Right renal cortex interstitium (tissue), 3 donors: ENCODE measurements around the gene PSMG4. TPM values are rescaled to one million over a fixed set of nuclear protein-coding genes. Genes with fewer than 3 reads are reported as not detected.

ENCODE experiments used
- DNase-seq, 3 donors: peaks; one replicate each; pipeline ENCODE4 v3.0.0-alpha.2; 2013; ENCODE audit warnings: low read depth in 3 of 3, low spot score in 2 of 3
- polyA plus RNA-seq, 3 donors: library from polyadenylated mRNA; unstranded; fragments of 120-200 nt; gene quantifications; one replicate each; pipeline ENCODE4 v1.2.1, GENCODE V29; 2013; ENCODE audit not compliant: insufficient read length in 3 of 3

PSMG4 gene
- polyA plus RNA-seq, 3 donors, result 14.7 to 19.0 (median 16.3) TPM

DNA sequence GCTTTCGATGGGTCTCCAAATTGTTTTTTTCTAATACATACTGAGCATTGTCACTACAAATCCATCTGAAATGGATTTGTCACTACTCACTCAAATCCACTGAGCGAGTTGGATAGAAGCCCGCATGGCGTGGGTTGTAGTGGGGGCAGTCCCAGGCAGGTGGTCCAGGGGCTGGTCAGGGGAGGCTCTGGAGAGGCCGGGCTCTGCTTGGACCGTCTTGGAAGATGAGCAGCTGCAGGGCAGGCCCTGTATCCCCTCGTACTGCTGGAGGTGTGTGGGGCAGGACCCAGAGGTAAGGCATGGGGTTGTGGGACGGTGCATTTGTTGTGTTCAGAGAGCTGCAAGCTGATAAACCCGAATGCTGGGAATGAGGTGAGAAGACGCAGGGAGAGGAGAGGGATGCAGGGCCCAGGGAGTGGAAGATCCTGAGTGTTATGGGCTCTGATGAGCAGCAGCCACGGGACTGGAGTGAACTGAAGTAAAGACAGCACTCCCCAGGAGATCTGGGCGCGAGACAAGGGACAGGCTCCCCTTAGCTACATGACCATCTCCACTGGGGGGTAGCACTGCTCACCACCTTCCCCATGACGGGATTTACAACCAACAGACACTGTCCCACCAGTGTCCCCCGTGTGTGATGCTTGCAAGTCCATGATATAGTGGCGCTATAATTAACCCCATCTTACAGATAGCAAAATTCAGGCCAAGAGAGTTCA lies 45.9 kb downstream of the PSMG4 start:
- DNase-seq, result no peak

DNA sequence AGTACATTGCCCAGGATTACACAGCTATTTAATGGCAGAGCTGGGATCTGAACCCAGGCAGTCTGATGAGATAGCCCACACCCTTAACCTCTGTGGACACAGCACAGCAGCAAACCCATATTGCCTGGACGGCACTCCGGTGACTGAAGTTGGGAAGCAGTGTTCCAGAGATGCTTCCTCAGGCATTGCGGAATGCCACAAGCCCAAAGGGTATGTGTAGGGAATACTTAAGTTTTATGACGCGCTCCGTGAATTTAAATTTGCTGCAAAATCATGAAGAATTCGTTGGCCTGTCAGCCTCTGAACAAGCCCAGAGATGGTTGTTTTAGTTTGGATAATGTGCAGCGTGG lies 46.4 kb downstream of the PSMG4 start:
- no peak for DNase-seq

DNA sequence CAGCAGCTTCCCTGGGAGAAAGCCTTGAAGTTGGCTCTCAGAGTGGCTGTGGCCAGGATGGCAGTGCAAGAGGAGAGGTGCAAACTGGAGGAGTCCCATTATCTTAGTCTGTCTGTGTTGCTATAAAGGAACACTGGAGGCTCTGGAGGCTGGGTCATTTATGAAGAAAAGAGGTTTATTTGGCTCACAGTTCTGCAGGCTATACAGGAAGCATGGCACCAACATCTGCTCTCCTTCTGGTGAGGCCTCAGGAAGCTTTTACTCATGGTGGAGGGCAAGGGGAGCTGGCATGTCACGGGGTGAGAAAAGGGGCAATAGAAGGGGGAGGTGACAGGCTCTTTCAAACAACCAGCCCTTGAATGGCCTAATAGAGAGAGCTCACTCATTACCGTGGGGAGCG lies 47.1 kb downstream of the PSMG4 start:
- no peak for DNase-seq

DNA sequence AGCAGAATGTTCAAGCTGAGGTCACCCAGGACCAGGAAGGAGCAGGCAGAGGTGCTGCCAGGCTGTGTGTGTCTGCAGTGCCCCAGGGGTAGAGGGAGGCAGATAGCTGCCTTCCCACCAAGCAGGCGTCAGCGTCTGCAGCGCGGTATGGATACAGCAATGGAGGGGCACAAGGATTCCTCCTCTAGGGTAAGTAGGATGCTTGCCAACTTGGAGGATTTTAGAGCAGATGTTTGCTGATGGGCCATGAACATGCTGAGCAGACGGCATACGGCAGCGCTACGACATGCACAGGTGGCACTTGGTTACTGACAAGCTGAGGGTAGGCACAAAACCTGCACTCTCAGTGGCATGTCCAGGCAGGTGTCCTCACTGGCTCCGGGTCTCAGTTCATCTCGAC lies 48.1 kb downstream of the PSMG4 start:
- no peak for DNase-seq

DNA sequence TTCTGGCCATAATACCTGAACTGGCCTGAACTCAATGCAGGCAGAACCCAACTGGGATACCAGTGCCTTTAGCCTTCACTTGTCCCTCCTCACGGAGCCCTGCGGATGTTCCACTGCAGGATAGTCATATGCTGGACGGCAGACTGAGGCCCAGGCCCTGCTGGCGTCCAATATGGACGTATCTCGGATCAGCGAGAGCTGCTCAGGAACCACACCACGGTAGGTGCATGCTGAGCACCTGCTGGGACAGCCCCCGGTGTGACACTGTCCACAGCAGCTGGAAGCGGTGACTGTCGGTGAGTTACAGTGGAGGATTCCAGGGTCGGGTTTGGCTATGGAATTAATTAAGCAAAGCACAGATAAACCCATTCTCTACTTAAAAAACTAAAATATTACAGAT lies 48.7 kb downstream of the PSMG4 start:
- DNase-seq, result no peak

DNA sequence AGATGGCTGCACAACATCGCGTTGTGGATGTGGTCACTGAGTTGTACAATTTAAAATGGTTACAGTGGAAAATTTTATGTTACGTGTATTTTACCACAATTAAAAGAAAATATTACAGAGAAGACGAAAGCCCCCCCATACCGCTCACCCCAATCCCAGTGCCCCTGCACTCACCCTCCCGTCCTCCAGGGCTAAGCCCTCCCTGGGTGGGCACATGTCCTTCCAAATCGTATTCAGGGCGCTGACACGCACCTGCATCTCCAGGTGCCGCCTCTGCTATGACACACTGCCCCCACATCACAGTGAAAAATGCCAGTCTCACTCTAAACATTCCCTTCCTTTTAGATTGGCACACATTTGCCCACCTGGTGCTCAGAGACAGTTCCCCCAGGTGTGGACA lies 49.4 kb downstream of the PSMG4 start:
- DNase-seq, result no peak

DNA sequence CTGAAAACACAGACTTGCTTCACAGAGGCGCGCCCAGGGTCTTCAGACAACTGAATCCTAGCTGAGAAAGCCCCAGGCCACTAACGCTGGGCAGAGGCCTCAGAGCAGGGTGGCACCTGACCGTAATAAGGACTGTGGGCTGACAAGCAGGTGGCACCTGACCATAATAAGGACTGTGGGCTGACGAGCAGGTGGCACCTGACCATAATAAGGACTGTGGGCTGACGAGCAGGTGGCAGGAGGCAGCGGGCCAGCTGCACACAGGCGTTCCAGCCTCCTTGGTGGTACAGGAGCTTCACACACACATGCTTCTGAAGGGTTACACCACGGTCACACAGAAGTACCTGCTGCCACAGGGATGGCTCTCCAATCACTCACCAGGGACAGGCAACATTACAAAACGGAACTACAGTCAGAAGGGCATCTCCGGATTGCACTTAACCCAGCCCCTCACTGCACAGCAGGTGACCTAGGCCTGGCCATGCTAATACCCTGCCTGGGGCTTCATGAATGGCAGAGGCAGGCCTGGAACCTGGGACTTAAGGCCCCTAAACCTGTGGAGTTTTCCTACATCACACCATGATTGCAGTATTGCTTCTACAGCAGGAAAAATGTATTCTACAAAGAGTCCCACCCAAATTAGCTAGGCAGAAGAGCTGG lies 50.8 kb downstream of the PSMG4 start:
- no peak for DNase-seq

DNA sequence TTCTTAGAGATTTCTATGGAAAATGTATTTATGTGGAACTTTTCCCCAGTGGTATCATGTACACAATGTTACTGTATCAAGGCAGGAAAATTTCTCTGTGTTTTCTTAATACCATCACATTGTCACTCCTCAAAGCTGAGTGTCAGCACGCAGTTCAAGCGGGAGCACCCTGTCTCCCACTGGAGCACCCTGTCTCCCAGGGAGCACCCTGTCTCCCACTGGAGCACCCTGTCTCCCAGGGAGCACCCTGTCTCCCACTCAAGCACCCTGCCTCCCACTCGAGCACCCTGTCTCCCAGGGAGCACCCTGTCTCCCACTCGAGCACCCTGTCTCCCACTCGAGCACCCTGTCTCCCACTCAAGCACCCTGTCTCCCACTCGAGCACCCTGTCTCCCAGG lies 51.3 kb downstream of the PSMG4 start:
- DNase-seq, result no peak

DNA sequence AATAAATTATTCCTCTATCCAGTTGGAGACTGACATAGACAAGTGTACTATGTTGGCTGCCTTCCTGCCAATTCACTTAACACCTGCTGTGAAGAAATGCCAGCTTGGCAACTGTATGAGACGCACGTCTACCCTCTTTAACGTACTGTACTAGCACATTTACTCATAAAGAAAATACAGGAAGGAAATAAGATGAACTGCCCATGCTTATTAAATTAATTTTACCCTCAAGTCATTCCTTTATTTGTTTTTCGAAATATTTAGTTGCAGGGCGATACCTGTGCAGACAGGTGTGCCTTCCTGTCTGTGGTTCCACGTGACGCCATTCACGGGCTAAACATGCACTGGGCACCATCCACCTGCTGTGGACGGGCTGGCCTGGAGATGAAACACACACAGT lies 52.0 kb downstream of the PSMG4 start:
- DNase-seq, result no peak

DNA sequence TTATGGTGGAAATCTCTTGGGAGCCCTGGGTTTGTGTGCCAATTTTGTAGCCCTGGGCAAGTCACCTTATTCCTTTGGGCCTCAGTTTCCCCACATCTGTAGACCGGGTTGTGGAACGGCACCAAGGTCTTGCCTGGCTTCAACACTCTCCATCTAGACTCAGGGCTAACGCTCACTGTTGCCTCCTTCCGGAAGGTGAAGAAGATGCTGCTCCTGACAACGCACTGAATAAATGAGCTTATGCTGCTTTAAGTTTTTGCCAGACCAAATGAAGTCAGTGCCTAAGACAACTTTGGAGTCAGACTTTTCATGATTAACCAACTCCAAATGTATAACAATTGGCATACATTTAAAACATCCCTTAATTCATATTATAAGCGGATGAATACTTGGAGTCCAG lies 53.1 kb downstream of the PSMG4 start:
- DNase-seq, result no peak

DNA sequence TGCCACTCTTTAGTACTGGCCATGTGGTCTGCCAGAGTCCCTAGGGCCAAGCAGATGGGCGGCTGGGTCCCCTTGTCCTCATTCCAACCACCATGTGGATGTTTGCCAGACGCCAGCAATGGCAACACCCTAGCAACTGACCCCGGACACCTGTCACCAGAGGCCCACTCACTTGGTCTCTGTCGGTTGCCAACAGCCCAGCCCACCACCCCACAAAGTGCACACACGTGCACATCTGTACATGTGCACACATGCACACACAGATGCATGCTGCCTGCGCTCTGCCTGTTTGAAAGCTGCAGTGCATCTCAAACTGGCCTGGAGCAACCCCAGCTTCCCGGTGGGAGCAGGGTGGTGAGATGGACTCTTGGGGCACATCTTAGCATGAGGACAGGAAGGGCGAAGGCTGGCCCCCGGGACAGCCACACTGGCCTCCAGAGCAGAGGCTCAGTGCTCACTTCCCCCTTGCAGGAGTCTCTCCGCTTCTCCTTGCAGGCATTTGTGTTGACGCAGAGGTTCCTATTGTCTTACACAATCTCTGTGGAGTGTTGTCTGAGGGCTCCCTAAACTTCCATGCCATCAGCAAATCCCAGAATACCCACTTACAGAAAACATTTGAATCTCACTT lies 54.0 kb downstream of the PSMG4 start:
- DNase-seq, result no peak

DNA sequence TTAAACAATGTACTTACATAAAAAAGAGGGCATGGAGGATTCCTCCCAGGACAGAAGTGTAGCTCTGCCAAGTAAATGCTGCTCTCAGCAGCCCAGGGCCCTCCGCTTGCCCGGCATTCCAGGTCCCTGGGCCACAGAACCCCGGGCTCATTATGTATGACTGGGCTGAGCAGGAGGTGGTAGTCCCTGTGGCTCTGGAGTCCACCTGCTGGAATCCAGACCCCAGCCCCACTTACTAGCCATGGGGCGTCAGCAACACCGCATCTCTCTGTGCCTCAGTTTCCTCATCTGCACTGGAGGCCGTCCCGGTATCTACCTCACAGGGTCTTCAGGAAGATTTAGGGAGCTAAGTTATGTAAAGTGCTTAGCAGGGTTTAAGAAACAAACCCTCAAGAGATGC lies 55.4 kb downstream of the PSMG4 start:
- no peak for DNase-seq

DNA sequence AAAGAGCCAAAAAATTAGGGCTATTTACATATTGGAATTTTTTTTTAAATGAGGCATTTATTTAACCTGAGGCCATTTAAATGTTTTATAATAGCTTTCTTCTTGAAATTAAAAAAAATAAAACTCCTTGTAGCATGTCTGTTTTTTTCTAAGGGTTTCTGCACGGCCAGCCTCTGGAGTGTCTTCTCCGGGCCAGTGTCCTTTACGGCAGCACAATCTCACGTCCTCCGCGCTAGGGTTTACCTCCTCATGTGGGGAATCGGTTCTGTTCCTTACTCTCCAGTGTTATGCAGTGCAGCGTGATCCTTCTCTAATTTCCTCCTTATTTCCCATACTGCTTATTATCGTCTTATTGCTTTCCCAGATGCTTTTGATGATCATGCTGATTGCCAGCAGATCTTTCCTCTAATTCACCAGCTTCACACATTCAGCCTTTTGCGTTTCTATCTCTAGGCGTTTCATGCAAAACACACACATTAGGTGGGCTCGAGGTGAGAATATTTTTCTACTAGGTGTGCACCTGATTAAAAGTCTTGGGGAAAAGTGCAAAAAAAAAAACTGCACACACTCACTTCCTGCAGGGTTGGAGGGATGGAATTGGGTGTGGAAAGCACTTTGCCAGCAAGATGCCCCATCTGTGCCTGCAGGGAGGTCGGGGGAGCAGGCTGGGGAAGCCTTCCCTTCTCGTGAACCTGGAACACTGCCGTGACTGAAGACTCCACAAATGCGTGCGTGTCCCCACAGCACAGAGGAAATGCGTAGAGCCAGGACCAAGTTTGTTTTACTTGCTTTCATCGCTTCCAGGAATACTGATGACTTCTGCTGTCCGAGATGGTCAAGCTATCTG lies 56.1 kb downstream of the PSMG4 start:
- DNase-seq, result no peak

DNA sequence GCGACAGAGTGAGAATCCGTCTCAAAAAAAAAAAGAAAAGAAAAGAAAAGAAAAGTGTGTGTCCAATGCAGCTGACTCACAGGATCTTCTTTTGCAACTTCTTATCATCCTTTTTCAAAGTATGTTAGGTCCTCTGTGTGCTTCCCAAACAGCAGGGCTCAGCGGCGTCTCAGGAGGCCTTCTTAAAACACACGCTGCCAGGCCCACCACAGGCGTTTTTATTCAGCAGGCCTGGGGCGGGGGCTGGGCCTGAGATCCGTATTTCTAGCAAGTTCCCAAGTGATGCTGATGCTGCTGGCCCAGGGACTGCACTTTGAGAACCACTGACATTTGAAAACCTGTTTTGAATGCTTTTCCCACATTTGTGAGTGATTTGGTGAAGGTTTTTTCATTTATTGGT lies 57.1 kb downstream of the PSMG4 start:
- no peak for DNase-seq

DNA sequence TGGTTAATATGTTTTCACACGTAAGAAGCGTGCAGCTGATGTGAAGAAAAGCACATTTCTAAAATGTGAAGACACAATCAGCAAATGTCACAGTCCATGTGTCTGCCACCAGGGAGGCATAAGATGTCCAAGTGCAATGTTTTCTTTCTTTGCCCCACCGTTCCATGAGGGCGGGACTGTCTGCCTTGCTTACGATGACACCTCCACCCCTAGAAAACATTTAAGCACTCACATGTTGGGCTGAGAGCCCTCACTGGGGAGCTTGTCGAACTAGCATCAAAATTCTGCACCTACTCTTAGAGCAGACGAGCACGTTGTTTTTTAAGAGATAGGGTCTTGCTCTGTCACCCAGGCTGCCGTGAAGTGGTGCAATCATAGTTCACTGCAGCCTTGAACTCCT lies 57.6 kb downstream of the PSMG4 start:
- DNase-seq, result no peak

DNA sequence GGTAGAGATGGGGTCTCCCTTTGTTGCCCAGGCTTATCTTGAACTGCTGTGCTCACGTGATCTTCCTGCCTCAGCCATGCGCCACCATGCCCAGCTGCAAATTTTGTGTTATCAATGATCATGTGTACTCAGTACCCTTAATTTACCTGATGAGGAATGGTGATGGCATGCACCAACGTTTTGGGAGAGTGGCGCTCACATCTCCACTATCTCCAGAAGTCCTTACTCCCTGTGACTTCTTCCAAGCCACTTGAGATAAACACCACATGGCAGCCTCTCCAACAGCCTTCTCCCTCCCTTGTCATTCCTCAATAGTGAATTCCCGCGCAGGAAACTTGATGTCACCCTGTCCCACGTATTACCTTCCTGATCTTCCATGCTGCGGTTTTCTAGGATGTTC lies 58.1 kb downstream of the PSMG4 start:
- DNase-seq, result no peak

Other genes with a start within 250 kb of the PSMG4 start
- gene RIPK1, start 190.5 kb upstream of the PSMG4 start, polyA plus RNA-seq, result 10 to 100 TPM; 24.5 to 27.9 (median 25.2) TPM
- 10 to 100 TPM; 58.2 to 80.7 (median 68.8) TPM for gene BPHL, start 140.2 kb upstream of the PSMG4 start, polyA plus RNA-seq
- 10 to 100 TPM; 50.6 to 59.9 (median 57.7) TPM for gene TUBB2A, start 101.4 kb upstream of the PSMG4 start, polyA plus RNA-seq
- 100 to 1,000 TPM; 116 to 124 (median 120) TPM for gene TUBB2B, start 31.3 kb upstream of the PSMG4 start, polyA plus RNA-seq
- gene SLC22A23, start 198.1 kb downstream of the PSMG4 start, polyA plus RNA-seq, result 10 to 100 TPM in 1 of 3 donors, 1 to 10 TPM in 2; 8.8 to 10.2 (median 9.4) TPM